ENCODE data around the gene CRYAA. TPM values are rescaled to one million over a fixed set of nuclear protein-coding genes. Genes with fewer than 3 reads are reported as not detected.

The CRYAA gene
- total RNA-seq, 4 donors from 2014 or later, result not detected

Other genes with a start within 250 kb of the CRYAA start
- gene ERVH48-1, start 243.4 kb upstream of the CRYAA start, total RNA-seq, result not detected
- gene PKNOX1, start 194.4 kb upstream of the CRYAA start, total RNA-seq, result 10 to 100 TPM in 2 of 4 donors, 1 to 10 TPM in 2; 4.9 to 13.8 (median 8.8) TPM
- 1 to 10 TPM; 2.6 to 8.2 (median 3.1) TPM for gene CBS, start 93.2 kb upstream of the CRYAA start, total RNA-seq
- 10 to 100 TPM; 19.2 to 57.6 (median 19.5) TPM for gene U2AF1, start 61.4 kb upstream of the CRYAA start, total RNA-seq

All from lower leg skin (tissue), 4 donors.